H1 (cell line): ENCODE measurements around the gene C3orf52. TPM values are rescaled to one million over a fixed set of nuclear protein-coding genes. Genes with fewer than 3 reads are reported as not detected.

Experiments
- CTCF ChIA-PET: fragments of 300-600 bp; sonication (Branson Sonifier 250); formaldehyde crosslinking; loops from one replicate; lab custom pipeline; 2021; ENCODE audit not compliant: partially characterized antibody; lab: Charles Lee
- POLR2A ChIA-PET: fragments of 300-600 bp; sonication (Branson Sonifier 250); formaldehyde crosslinking; loops from one replicate; lab custom pipeline; 2021; ENCODE audit warnings: inconsistent platforms; ENCODE audit not compliant: partially characterized antibody; lab: Charles Lee
- DNase-seq, 2 experiments: peaks; one replicate each; pipeline versions ENCODE4 v3.0.0 to v3.0.0-alpha.2; 2010 to 2022; ENCODE audit warnings: low spot score in 2 of 2, low read depth in 1 of 2, mixed read lengths in 1 of 2
- FAIRE-seq: peaks from 2 replicates; lab custom pipeline; 2011; peaks lifted over from hg19 to GRCh38; lab: Jason Lieb, UNC
- H2AFZ ChIP-seq: 2 replicates; pipeline ENCODE4 v1.8.1; 2012; ENCODE audit warnings: low read length, inconsistent platforms
- H2AK5ac ChIP-seq: 2 replicates; pipeline ENCODE4 v1.6.1; 2013; ENCODE audit warnings: low read depth, low read length
- H2BK120ac ChIP-seq: replicated peaks from 2 replicates; pipeline ENCODE3; 2013; ENCODE audit warnings: low read depth, low read length, inconsistent platforms
- H2BK12ac ChIP-seq: 2 replicates; pipeline ENCODE4 v1.6.1; 2013; ENCODE audit warnings: low read depth, low read length
- H2BK15ac ChIP-seq: 2 replicates; pipeline ENCODE4 v1.6.1; 2013; ENCODE audit warnings: low read length
- H2BK20ac ChIP-seq: 2 replicates; pipeline ENCODE4 v1.6.1; 2013; ENCODE audit warnings: low read length
- H2BK5ac ChIP-seq: 2 replicates; pipeline ENCODE4 v1.6.1; 2013; ENCODE audit warnings: low read depth, low read length
- H3K14ac ChIP-seq: 2 replicates; pipeline ENCODE4 v1.6.1; 2013; ENCODE audit warnings: inconsistent platforms; ENCODE audit not compliant: insufficient read length
- H3K18ac ChIP-seq: 2 replicates; pipeline ENCODE4 v1.6.1; 2013; ENCODE audit warnings: low read length; ENCODE audit errors: extremely low read depth
- H3K23ac ChIP-seq: 2 replicates; pipeline ENCODE4 v1.6.1; 2013; ENCODE audit warnings: inconsistent platforms; ENCODE audit not compliant: insufficient read length
- H3K23me2 ChIP-seq: 2 replicates; pipeline ENCODE4 v1.6.1; 2013; ENCODE audit warnings: low read depth, low read length
- H3K27ac ChIP-seq: 2 replicates; pipeline ENCODE4 v1.6.1; 2011; ENCODE audit warnings: low read depth, low read length, inconsistent platforms
- H3K27me3 ChIP-seq, 4 experiments: replicated peaks in 1 of 4; 1 replicate in 1 of 4; 2 replicates in 3 of 4; pipeline versions ENCODE4 v1.6.1 to v1.8.1; 2011 to 2013; ENCODE audit warnings: low read length in 3 of 4, mild to moderate bottlenecking in 3 of 4, inconsistent platforms in 2 of 4, mixed read lengths in 2 of 4, moderate library complexity in 1 of 4; ENCODE audit not compliant: control insufficient read depth in 3 of 4, insufficient read depth in 3 of 4; ENCODE audit errors: extremely low read depth in 1 of 4
- H3K36me3 ChIP-seq, 4 experiments: 2 replicates each; pipeline versions ENCODE4 v1.6.1 to v1.8.1; 2011 to 2013; ENCODE audit warnings: mild to moderate bottlenecking in 4 of 4, low read length in 3 of 4, moderate library complexity in 2 of 4, control low read depth in 1 of 4, inconsistent platforms in 1 of 4; ENCODE audit not compliant: insufficient read depth in 4 of 4, control insufficient read depth in 2 of 4
- H3K4ac ChIP-seq: replicated peaks from 2 replicates; pipeline ENCODE3; 2013; ENCODE audit warnings: low read length, low read depth, mixed read lengths, inconsistent platforms; ENCODE audit not compliant: insufficient read length
- H3K4me1 ChIP-seq, 4 experiments: replicated peaks in 1 of 4; 1 replicate in 1 of 4; 2 replicates in 3 of 4; pipeline versions ENCODE4 v1.6.1 to v1.8.1; 2011 to 2013; ENCODE audit warnings: low read length in 3 of 4, inconsistent platforms in 2 of 4, mixed read lengths in 1 of 4; ENCODE audit not compliant: insufficient read depth in 4 of 4, control insufficient read depth in 3 of 4
- H3K4me2 ChIP-seq, 2 experiments: 2 replicates each; pipeline versions ENCODE4 v1.6.1 to v1.8.1; 2011 to 2013; ENCODE audit warnings: low read depth in 2 of 2, low read length in 2 of 2, control low read depth in 1 of 2, inconsistent platforms in 1 of 2, mild to moderate bottlenecking in 1 of 2; ENCODE audit not compliant: insufficient read depth in 1 of 2
- H3K4me3 ChIP-seq, 4 experiments: fragments of 200-600, 300-600 bp in 1 of 4; sonication (generic), shearing (Covaris generic), sonication (Bioruptor Twin) in 1 of 4; 2 replicates each; pipeline versions ENCODE4 v1.5.1 to v1.8.1; 2011 to 2016; ENCODE audit warnings: low read length in 4 of 4, low read depth in 3 of 4, control low read depth in 2 of 4, inconsistent platforms in 2 of 4, mild to moderate bottlenecking in 2 of 4, mixed read lengths in 1 of 4, moderate library complexity in 1 of 4; ENCODE audit not compliant: insufficient read depth in 2 of 4; ENCODE audit errors: extremely low read depth in 1 of 4
- H3K56ac ChIP-seq: replicated peaks from 2 replicates; pipeline ENCODE3; 2013; ENCODE audit warnings: low read depth, mild to moderate bottlenecking, mixed read lengths, low read length, inconsistent platforms; ENCODE audit not compliant: insufficient read length
- H3K79me1 ChIP-seq: 2 replicates; pipeline ENCODE4 v1.6.1; 2013; ENCODE audit warnings: low read depth, low read length, control low read depth
- H3K79me2 ChIP-seq, 2 experiments: 2 replicates each; pipeline versions ENCODE4 v1.6.1 to v1.8.1; 2012 to 2013; ENCODE audit warnings: low read length in 2 of 2, mild to moderate bottlenecking in 2 of 2, inconsistent platforms in 1 of 2; ENCODE audit not compliant: insufficient read depth in 2 of 2, control insufficient read depth in 1 of 2
- H3K9ac ChIP-seq, 4 experiments: replicated peaks in 1 of 4; 1 replicate in 1 of 4; 2 replicates in 3 of 4; pipeline versions ENCODE4 v1.6.1 to v1.8.1; 2011 to 2013; ENCODE audit warnings: low read depth in 3 of 4, low read length in 3 of 4, control low read depth in 2 of 4, mild to moderate bottlenecking in 2 of 4, moderate library complexity in 2 of 4, inconsistent platforms in 1 of 4; ENCODE audit errors: extremely low read depth in 1 of 4
- H3K9me3 ChIP-seq, 2 experiments: 2 replicates each; pipeline versions ENCODE4 v1.6.1 to v1.8.1; 2012 to 2013; ENCODE audit warnings: mild to moderate bottlenecking in 2 of 2, moderate library complexity in 2 of 2, control low read depth in 1 of 2, inconsistent platforms in 1 of 2, low read depth in 1 of 2, low read length in 1 of 2, mixed read lengths in 1 of 2; ENCODE audit not compliant: insufficient read depth in 2 of 2
- H4K20me1 ChIP-seq, 2 experiments: replicated peaks in 1 of 2; 2 replicates each; pipeline versions ENCODE3 to v1.8.1; 2011 to 2013; ENCODE audit warnings: inconsistent platforms in 2 of 2, low read length in 2 of 2, mild to moderate bottlenecking in 1 of 2; ENCODE audit not compliant: insufficient read depth in 2 of 2, control insufficient read depth in 1 of 2
- H4K5ac ChIP-seq: 2 replicates; pipeline ENCODE4 v1.6.1; 2013; ENCODE audit warnings: low read length, low read depth, mixed read lengths, inconsistent platforms; ENCODE audit not compliant: insufficient read length
- H4K8ac ChIP-seq: 2 replicates; pipeline ENCODE4 v1.8.0; 2013; ENCODE audit warnings: mild to moderate bottlenecking, moderate library complexity, low read length, inconsistent platforms; ENCODE audit not compliant: insufficient read depth; ENCODE audit errors: extremely low read depth
- H4K91ac ChIP-seq: replicated peaks from 2 replicates; pipeline ENCODE3; 2013; ENCODE audit warnings: low read length, mixed read lengths, inconsistent platforms; ENCODE audit not compliant: insufficient read length
- CHD2 ChIP-seq: IDR thresholded peaks from 2 replicates; pipeline ENCODE4 v1.6.1; 2012; ENCODE audit warnings: low read length, improper control_type of control experiment
- CREB1 ChIP-seq: IDR thresholded peaks from 2 replicates; pipeline ENCODE4 v1.6.1; 2012; ENCODE audit warnings: inconsistent platforms
- HDAC6 ChIP-seq: IDR thresholded peaks from one replicate; pipeline ENCODE4 v1.7.1; 2012; ENCODE audit warnings: low read depth, mild to moderate bottlenecking, inconsistent platforms, low read length, moderate library complexity
- KDM1A ChIP-seq: fragments of 200-600, 300-600 bp; sonication (generic); IDR thresholded peaks from 2 replicates; pipeline ENCODE4 v1.7.1; 2016; ENCODE audit warnings: mild to moderate bottlenecking, low read length, borderline replicate concordance
- KDM4A ChIP-seq: IDR thresholded peaks from one replicate; pipeline ENCODE4 v1.7.1; 2012; ENCODE audit warnings: low read depth, mild to moderate bottlenecking, moderate library complexity, low read length, inconsistent platforms; ENCODE audit not compliant: severe bottlenecking
- MAFK ChIP-seq: IDR thresholded peaks from 2 replicates; pipeline ENCODE4 v1.6.1; 2012; ENCODE audit warnings: low read depth, mild to moderate bottlenecking, improper control_type of control experiment, low read length
- PHF8 ChIP-seq: fragments of 200-600 bp; sonication (generic); conservative IDR thresholded peaks from 2 replicates; pipeline ENCODE4 v1.7.1; 2012; ENCODE audit warnings: low read depth, mild to moderate bottlenecking, inconsistent platforms, low read length, moderate library complexity
- POLR2AphosphoS5 ChIP-seq: IDR thresholded peaks from 2 replicates; pipeline ENCODE4 v1.6.1; 2011; ENCODE audit warnings: low read depth, low read length
- SP1 ChIP-seq: IDR thresholded peaks from 2 replicates; pipeline ENCODE4 v1.6.1; 2011; ENCODE audit warnings: low read depth, low read length
- SP4 ChIP-seq: IDR thresholded peaks from 2 replicates; pipeline ENCODE4 v1.6.1; 2012; ENCODE audit warnings: low read length, inconsistent platforms
- YY1 ChIP-seq: IDR thresholded peaks from 2 replicates; pipeline ENCODE4 v1.6.1; 2011; ENCODE audit warnings: low read depth, mild to moderate bottlenecking, low read length
- WGBS, 2 experiments: shearing (Covaris generic) in 1 of 2; methylation state at CpG; one replicate each; pipeline versions ENCODE4 v1.1.6 to v1.1.7; 2013 to 2015; ENCODE audit warnings: low lambda C conversion rate in 2 of 2, mixed read lengths in 2 of 2, inconsistent platforms in 1 of 2, low coverage in 1 of 2, missing lambda C conversion rate in 1 of 2; ENCODE audit not compliant: insufficient replicate concordance in 2 of 2, insufficient coverage in 1 of 2, insufficient read length in 1 of 2; ENCODE audit errors: extremely low coverage in 1 of 2, missing lambda C conversion rate in 1 of 2; 5-methylcytosine and 5-hydroxymethylcytosine counted together
- polyA plus RNA-seq, 7 experiments: library from polyadenylated mRNA; depleted of rRNA in 3 of 7; stranded (reverse) in 5 of 7; unstranded in 2 of 7; fragments of >200 nt in 5 of 7; fragments of 200-250 nt in 2 of 7; gene quantifications; 1 replicate in 5 of 7; 2 replicates in 1 of 7; 4 replicates in 1 of 7; pipeline versions ENCODE4 v1.2.1 to v1.2.3, GENCODE V29; 2011 to 2013; ENCODE audit warnings: missing spikeins in 2 of 7, mixed read lengths in 2 of 7
- total RNA-seq: library from RNA; stranded (reverse); fragmentation: NEBNext Ultra II Directional; extraction: Animal tissue kit (Norgen Biotek cat#: 25700); gene quantifications from 2 replicates; pipeline ENCODE4 v1.2.1, GENCODE V29; 2021
- TF ChIP-seq, protein P1 (sequence below): IDR thresholded peaks from 2 replicates; pipeline ENCODE4 v1.6.1; 2012; ENCODE audit warnings: inconsistent platforms

Gene C3orf52
- total and polyA plus RNA-seq, 2 of the 8 experiments (the other 6 are each of a cell fraction or from before 2014, with no cell fraction given), result 9.7 to 13.1 TPM

DNA sequence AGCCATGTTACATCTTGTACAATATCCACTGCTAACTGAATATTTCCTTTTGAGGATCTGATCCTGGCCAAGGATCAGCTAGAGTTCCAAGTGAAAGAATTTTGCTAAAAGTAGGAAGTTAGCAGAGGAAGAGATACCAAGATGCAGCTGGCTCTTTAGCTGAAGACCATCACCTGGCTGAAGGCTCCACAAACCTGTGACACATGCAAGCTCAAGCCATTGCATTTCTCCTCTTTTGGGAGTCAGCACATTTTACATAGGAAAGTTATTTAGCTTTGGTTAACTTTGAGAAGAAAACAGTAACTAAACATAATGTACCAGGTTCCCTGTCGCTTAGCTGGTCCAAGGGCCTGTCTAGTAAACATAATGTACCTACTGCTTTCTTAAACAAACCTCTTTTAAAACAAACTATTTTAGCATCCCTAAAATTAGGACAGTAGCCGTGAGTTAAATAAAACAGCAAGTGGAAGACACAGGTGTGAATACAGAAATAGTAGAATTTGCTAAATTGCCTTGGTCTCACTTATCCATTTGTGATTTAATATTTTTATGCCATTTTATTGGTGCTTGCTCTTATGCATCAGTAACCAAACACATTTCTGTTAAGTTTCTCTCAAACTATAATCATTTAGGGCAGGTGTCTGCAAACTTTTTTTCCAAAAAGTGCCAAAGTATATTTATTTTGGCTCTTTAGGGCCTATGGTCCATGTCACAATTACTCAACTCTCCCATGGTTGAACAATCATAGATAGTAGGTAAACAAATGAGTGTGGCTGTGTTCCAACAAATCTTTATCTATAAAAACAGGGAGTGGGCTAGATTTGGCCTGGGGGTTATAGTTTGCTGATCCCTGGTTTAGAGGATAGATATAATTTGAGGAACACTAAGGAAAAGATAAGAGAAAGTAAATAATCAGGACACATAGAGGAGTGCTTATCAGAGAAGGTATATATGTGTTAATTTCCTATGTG lies 35.7 kb downstream of the C3orf52 start:
- Histone ChIP-seq H3K36me3 (peaks cover 0 to 3% (median under 1%) of the 10 kb centered on the region in 4 experiments; a peak in 4 of 8 replicates), H2BK20ac (no peak overlapping the region), H3K27ac (no peak overlapping the region), H3K4ac (no peak overlapping the region), H3K56ac (no peak overlapping the region), H3K18ac (no peak overlapping the region), H3K9me3 (no peaks in the 10 kb centered on the region), H3K27me3 (no peaks in the 10 kb centered on the region), H4K8ac (no peak overlapping the region), H2BK5ac (no peak overlapping the region), H2AK5ac (no peak overlapping the region), H3K79me1 (no peaks in the 10 kb centered on the region), H3K79me2 (no peaks in the 10 kb centered on the region), H3K23me2 (no peaks in the 10 kb centered on the region), H3K4me2 (no peak overlapping the region), H3K14ac (no peak overlapping the region), H3K9ac (no peak overlapping the region), H2AFZ (no peak overlapping the region), H3K23ac (no peak overlapping the region), H4K20me1 (no peaks in the 10 kb centered on the region), H2BK120ac (no peak overlapping the region), H2BK15ac (no peak overlapping the region), H3K4me3 (no peak overlapping the region), H4K91ac (no peak overlapping the region), H4K5ac (no peak overlapping the region), H3K4me1 (peaks cover 0 to 17% (median 8%) of the 10 kb centered on the region in 4 experiments; a peak in 5 of 7 replicates), H2BK12ac (no peak overlapping the region)
- POLR2A ChIA-PET, result interaction anchor here (1.1 kb wide), 1 partner anchor 12 kb away, joined by 3 read pairs; no protein-coding TSS in a partner anchor
- DNase-seq, result no peak
- WGBS, 2 experiments, result 90% methylated on average over 2 of the region's 2 CpGs; no CpG with 5 or more reads in 1 of the 2 experiments
- CTCF ChIA-PET, result interaction anchor here (1.0 to 1.9 kb wide), 4 partner anchors 10 to 172 kb away, joined by 3 to 11 read pairs (median 5); partner anchors contain the start of gene SLC9C1
- FAIRE-seq, result no peak
- no peak for TF ChIP-seq POLR2AphosphoS5
- no peak for TF ChIP-seq YY1
- TF ChIP-seq CHD2, result no peak
- no peak for TF ChIP-seq SP1
- TF ChIP-seq KDM4A, result no peak
- TF ChIP-seq PHF8, result no peak
- TF ChIP-seq, protein P1, sequence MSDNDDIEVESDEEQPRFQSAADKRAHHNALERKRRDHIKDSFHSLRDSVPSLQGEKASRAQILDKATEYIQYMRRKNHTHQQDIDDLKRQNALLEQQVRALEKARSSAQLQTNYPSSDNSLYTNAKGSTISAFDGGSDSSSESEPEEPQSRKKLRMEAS, result no peak
- no peak for TF ChIP-seq KDM1A
- no peak for TF ChIP-seq CREB1
- no peak for TF ChIP-seq HDAC6
- TF ChIP-seq MAFK, result no peak
- no peak for TF ChIP-seq SP4
